Inflammatory macrophage treated with lipopolysaccharide for 4 hours (primary cell): ENCODE results near the gene BMP15.
A peak's percentile ranks its signal among the peaks of the same experiment; 100 is the strongest.

Experiments used
- DNase-seq: peaks from one replicate; pipeline ENCODE4 v3.0.0-alpha.2; 2020

The BMP15 gene

DNA sequence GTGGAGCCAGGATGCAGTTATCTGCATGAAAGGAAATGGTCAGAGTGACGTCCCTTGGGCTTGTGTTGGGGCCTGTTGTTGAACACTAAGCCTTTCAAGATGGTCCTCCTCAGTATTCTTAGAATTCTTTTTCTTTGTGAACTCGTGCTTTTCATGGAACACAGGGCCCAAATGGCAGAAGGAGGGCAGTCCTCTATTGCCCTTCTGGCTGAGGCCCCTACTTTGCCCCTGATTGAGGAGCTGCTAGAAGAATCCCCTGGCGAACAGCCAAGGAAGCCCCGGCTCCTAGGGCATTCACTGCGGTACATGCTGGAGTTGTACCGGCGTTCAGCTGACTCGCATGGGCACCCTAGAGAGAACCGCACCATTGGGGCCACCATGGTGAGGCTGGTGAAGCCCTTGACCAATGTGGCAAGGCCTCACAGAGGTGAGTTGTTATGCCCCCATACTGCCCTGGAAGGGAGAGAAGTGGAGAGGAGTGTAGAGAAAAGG is at the start of gene BMP15:
TSS of gene BMP15 (plus strand) at position 51 of the 492 bp plus-strand sequence. CDS start at position 100, 49 bp downstream.
- DNase-seq, result no peak

DNA sequence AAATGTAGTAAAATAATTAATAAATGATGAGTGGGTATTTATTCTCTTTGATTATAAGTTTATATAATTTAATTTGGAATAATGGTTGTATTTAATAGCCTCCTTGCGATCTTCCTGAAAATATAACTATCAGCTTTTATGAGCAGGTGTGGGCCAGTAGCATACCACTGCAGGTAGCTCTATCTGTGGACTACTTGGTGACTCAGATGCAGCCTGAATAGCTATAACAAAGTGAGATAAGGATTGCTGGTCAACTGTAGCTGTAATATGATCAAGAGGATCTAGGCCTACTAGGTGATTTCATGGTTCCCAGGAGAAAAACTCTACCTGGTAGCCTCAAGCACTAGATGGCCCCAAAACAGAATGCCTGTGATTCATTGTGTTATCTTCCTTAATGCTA is 47.1 kb upstream of the BMP15 start:
- DNase-seq, result no peak

DNA sequence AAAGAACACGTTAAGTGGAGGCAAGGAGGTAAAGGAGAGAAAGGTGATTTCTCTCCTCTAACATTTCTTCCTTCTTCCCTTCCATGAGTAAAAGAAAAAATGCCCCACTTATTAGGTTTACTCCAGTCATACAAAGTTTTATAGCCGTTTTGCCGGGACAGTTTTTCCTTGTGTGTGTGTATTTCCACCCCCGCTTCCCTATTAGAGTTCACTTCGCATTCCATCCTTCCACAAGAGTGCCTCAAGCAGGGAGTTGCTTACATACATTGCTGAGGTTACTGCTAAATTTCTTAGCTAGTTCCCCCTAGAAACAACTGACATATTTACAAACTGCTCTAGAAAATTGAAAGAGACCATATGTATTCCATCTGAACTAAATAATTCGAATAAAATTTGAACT is 45.2 kb upstream of the BMP15 start:
- DNase-seq, result no peak

DNA sequence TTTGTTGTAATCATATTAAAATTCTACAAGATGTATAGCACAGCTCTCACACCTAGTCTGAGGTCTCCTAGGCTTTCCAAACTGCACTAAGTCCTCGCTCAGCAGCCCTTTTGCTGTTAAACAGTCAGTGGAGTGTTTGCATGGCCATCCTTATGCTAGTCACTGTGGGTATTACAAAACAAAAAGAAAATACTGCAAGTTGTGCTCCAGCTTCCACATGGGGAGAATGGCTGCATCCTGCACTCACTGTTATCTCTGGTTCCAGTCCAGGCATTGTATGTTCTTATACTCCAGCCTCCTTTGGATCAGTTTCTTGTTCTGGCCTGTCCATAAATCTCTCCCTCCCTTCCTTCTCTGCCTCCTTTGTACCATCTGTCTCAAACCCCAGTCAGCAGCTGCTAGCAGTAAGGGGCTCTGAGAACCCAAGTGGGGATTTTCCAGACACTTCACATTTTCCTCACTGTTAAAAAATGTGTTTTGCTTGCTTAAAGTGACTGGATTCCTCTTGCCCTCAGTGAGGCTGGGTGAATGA is 38.5 kb upstream of the BMP15 start:
- DNase-seq, result no peak

DNA sequence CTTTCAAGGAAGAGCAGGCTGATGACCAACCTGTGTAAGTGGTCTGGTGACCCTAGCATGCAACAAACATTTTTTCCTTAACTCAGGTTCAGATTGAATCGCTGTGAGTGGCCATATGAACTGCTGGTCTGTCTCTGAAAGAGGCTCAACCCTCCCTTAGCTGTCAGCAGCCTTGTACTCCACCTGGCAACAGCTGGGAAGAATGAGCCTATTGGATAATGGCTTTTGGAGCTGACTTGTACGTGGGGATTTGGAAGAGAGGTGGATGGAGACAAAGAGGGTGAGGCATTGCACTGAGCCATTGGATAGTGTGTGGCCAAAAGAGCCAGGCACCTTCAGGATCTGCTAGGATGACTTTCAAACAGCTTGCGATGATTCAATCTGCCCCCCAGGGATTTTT is 35.7 kb upstream of the BMP15 start:
- no peak for DNase-seq

DNA sequence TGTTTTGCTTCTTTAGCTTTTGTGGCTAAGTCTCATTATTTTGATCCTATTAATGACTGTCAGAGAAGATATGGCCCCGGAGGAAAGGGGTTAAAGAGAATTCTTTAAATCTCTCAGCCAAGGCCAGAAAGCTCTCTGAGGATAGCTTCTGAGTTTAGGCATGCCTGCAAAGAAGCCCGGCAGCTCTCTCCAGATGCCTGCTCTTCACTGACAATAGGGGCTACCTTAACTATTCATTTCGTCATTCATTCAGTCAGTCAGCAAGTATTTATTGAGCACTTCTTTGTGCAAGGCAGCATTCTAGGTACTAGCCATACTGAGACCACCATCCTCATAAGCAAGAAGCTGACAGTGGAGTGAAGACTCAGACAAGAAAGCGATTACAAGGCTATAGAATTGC is 34.0 kb upstream of the BMP15 start:
- DNase-seq, result no peak

DNA sequence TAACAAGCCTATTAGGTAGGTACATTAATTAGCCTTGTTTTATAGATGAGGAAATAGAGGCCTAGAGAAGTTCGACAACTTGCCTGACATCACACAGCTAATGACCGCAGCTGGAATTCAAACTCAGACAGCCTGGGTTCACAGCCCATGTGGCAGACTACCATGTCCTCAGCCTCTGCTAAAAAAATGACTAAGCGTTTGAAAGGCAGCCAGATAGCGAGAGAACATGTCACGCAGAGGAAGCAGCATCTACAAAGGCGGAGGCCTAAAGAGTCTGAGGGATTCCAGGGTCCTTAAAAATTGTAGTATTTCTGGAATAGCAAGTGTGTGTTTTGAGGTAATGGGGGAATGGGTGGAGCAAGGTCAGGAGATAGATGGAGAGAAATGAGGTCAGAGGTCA is 33.2 kb upstream of the BMP15 start:
- DNase-seq, result no peak

DNA sequence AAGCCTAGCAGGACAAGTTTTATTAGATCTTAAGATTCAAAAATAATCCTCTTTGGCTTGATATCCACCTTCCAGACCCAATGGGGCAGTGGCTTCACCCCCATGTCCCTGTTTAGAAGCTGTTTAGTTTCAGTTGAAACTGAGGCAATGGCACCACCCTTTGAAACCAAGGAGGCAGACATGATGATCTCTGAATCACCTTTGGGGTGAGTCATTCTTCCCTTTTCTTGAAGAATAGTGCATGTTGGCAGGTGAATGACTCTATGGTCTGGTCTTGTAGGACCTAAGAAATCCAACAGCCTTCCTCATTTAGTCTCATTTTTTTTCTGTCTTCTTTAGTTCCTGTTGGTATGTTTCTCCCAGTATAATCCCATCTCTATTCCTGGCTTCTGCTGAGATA is 29.5 kb upstream of the BMP15 start:
- no peak for DNase-seq

DNA sequence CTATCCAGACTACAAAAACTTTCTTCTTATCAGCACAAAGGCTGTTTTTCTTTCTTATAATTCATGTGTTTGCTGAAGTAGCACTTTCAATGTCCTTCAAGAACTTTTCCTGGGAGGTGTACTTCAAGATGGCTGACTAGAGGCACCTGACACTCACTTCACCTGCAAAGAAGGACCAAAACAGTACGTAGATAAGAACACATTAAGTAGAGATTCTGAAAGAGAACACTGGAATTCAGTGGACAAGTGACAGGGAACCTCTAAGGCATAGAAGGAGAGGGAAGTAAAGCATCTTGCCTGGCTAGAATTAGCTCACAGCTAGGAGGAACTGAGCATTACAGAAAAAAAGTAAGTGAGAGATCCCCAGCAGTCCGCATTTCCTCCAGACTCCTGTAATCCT is 21.7 kb upstream of the BMP15 start:
- DNase-seq, result peak; percentile 3

DNA sequence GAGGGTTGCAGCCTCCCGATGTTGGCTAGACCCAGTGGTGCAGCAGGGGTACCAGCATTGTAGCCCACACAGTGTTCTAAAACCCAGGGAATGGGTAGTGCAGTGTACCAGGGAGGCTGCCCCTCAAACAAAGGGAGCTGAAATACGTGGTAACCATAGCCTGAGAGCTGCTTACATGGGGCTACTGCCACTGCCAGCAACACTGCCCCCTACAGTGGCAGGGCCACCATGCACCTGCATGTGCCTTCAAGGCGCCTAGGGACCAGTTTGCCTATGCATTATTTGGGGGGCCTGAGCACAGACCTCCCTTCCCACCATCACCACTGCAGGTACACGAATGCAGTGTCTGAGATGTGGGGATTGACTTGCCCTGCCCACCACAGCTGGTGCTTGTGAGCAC is 21.0 kb upstream of the BMP15 start:
- no peak for DNase-seq

DNA sequence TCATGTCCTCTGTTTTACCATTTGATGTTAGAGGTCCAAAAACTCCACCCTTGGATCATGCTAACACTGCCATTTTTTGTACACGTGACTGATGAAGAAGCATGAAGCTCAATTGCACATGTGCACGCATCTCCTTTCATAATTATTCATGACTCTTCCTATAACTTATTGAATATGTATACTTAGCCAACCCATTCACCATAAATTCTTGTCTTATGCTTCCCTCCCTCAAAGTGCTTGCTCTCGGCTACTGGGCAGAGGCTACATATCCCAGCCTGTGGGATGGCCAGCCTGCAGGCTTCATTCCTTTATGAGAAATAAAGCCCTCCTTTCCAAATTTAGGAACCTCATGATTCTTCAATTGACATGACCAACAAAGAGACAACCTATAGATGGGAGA is 17.5 kb upstream of the BMP15 start:
- no peak for DNase-seq

DNA sequence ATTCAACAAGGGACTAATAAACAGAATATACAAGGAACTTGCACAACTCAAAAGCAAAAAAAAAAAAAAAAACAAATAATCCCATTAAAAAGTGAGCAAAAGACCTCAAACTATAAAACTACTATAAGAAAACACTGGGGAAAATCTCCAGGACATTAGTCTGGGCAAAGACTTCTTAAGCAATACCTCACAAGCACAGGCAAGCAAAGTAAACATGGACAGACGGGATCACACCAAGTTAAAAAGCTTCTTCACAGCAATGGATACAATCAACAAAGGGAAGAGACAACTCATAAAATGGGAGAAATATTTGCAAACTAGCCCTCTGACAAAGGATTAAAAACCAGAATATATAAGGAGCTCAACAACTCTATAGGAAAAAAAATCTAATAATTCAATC is 17.1 kb upstream of the BMP15 start:
- DNase-seq, result no peak

DNA sequence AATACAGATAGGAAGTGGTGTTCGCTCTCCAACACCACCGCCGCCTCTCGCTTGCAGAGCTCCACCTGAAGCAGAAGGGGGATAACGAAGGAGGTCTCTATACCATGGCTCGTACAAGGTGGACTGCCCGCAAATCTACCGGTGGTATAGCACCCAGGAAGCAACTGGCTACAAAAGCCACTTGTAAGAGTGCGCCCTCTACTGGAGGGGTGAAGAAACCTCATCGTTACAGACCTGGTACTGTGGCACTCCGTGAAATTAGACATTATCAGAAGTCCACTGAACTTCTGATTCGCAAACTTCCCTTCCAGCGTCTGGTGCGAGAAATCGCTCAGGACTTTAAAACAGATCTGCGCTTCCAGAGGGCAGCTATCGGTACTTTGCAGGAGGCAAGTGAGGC is 5.2 kb upstream of the BMP15 start:
- peak; percentile 4 for DNase-seq

DNA sequence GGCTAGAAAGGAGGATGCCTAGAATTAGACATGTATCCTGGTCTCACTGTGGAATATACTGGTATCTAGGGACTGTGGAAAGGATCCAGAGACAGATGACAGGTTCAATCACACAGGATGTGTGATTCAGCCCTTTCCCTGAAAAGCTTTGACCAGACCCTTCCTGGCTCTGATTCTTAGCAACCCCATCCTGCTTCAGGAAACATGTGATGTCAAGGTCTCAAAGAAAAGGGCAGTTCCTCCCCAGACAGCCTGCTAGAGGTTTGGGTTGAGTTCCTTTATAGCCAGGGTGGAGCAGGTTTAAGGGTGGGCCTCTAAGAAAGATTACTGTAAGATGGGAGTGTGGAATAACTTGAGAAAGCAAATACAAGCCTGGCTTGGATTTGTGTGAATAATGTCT is 3.0 kb downstream of the BMP15 start:
- DNase-seq, result no peak

DNA sequence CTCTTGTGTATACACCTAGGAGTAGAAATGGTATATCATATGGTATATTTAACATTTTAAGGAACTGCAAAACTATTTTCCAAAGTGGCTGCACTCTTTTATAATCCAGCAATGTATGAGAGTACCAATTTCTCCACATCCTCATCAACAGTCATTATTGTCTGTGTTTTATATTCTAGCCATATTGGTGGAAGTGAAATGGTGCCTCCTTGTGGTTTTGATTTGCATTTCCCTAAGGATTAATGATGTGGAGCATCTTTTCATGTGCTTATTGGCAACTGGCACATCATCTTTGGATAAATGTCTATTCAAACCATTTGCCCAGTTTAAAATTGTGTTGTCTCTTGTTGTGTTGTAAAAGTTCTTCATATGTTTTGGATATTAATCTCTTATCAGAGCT is 9.6 kb downstream of the BMP15 start:
- DNase-seq, result no peak

DNA sequence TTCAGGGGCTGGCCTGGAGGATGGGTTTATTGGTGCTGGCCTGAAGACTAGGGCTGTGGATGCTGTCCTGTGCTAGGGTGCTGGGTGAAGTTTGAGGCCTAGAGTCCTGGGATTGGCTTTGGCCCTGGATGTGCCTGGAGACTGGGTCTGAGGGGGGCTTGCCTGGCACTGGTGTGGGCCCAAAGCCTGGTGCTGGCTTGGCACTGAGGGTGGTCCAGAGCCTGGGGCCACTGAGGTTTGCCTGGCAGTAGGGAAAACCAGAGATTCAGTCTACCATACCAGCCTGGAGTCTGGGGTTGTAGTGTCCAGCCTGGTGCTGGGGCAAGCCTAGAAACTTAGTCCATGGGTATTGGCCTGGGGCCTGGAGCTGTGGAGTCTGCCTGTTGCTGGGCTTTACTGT is 16.6 kb downstream of the BMP15 start:
- DNase-seq, result no peak

DNA sequence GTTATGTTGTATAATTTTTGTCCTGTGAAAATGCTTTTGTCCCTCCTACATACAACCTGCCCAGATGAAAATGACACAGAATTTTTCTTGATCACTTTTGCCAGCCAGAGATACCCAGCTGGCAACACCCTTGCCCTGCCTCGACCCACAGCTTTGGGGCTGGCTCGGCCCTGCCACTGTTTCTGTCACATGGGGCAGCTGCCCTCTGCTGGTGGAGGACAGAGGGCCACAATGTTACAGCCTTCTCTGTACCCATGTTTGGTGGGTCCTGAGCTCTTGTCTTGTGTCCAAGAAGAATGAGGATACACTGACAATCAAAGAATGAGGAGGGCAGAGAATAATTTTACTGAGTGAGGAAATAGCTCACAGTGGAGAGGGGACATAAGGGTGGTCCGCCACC is 31.1 kb downstream of the BMP15 start:
- DNase-seq, result no peak

DNA sequence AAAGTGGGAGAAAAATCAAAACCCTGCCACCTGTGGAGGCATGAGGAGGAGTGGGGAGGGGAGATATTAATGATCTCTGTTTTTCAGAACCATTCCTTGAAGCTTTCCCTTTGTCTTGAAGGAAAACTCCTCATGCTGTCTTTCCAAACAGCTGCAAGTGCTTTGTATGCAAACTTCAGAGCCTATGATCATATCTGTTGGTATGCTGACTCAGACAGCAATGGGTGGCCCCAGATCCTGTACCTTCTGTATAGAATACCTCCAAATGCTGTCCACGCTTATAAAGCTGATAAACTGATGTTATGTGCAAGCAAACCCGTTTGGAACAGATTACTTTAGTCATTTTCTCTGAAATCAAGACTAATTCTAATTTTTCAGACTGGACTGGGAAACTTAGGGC is 31.9 kb downstream of the BMP15 start:
- no peak for DNase-seq

DNA sequence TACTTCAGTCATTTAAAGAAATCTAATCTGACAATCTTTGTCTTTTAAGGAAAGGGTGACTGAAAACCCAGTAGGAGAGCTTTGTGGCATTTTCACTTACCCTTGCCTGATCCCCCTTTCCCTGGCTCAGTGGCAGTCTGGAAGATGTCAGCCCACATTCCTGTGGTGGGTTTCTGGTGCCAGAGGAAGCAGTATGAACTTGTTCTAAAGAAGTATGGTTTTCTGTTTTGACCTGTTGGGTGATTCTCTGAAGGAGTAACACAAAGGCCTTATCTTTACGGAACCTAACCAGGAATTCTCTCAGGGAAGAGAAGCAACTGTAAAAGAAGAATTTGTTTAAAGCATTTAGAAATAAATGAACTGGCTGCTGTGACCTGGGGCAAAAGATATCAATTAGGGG is 41.9 kb downstream of the BMP15 start:
- DNase-seq, result no peak

DNA sequence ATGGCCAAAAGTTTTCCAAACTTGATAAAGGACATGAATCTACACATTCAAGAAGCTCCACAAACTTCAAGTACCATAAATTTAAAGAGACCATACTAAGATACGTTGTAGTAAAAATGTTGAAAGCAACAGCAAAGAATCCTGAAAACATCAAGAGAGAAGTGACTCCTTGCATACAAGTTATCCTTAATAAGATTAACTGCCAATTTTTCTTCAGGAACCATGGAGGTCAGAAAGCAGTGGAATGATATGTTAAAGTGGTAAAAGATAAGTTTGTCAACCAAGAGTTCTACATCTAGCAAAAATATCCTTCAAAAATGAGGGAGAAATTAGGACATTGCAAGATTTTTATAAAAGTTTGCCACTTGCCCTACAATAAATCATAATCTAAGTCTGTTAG is 43.3 kb downstream of the BMP15 start:
- DNase-seq, result no peak

DNA sequence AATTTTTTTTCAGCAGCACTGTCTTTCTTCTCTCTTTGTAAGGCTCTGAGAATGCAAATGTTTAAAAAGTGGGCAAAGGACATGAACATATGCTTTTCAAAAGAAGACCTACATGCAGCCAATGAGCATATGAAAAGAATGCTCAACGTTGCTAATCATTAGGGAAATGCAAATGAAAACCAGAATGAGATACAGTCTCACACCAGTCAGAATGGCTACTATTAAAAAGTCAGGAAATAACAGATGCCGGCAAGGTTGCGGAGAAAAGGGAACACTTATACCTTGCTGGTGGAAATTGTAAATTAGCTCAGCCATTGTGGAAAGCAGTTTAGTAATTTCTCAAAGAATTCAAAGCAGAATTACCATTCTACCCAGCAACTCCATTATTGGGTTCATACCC is 51.6 kb downstream of the BMP15 start:
- DNase-seq, result no peak

DNA sequence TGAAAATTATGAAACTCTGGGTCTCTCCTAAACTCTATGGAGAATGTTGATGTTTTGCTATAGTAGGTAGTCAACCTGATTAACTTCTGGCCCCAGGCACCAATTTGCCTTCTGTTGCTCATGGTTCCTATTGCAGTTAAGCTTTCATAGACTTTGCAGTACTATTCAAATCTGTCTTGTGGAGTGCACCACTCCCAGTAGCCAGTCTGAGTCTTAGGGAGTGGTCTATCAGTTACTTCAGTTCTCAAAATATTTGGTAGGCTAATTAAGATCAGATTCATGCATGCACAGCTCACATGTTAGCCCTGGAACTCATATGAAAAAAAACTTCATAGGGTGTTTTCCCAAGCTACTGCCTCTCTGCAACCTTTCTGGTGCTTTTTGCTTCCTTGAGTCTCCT is 53.3 kb downstream of the BMP15 start:
- DNase-seq, result no peak
